ENCODE measurements around the gene SH2D4B. TPM values are rescaled to one million over a fixed set of nuclear protein-coding genes. Genes with fewer than 3 reads are reported as not detected.
A peak's percentile ranks its signal among the peaks of the same experiment; 100 is the strongest.

SH2D4B gene
- total and polyA plus RNA-seq, 8 donors = 0.03 to 0.18 TPM; not detected in 6

GRCh38 chr10:80552151-80552646 lies 14.5 kb downstream of the SH2D4B start:
- H3K9me3 ChIP-seq = no peaks in the 10 kb centered on the region
- no peak overlapping the region for H3K4me3 ChIP-seq
- peaks cover 0 to 11% (median 2%) of the 10 kb centered on the region in 4 donors for H3K4me1 ChIP-seq
- intact Hi-C loops (cut with DNase I; ENCODE audit: low total_unique reads) = no loop called here
- TF ChIP-seq POLR2A (IDR thresholded peaks at IDR 0.05) (no peak), EP300 (IDR thresholded peaks at IDR 0.05) (no peak), POLR2AphosphoS5 (IDR thresholded peaks at IDR 0.05) (peak in 1 of 3 donors; percentile 32), CTCF (IDR thresholded peaks at IDR 0.05) (no peak)
- peak overlapping the region in 2 of 5 donors; percentile 6 to 48 for H3K27ac ChIP-seq
- H3K27me3 ChIP-seq = no peaks in the 10 kb centered on the region
- DNase-seq = peak; percentile 62 to 83
- no peaks in the 10 kb centered on the region for H3K36me3 ChIP-seq
- 9 to 23% (median 21%) methylated on average over 5 of the region's 5 CpGs for WGBS, 5 donors

- WGBS, 5 donors = 78 to 93% (median 89%) methylated on average over 5 of the region's 5 CpGs
- intact Hi-C loops (cut with DNase I; ENCODE audit: low total_unique reads) = no loop called here
- Histone ChIP-seq H3K4me3 (no peak overlapping the region), H3K27me3 (no peaks in the 10 kb centered on the region), H3K4me1 (peaks cover 0 to 11% (median 2%) of the 10 kb centered on the region in 4 donors), H3K27ac (no peak overlapping the region), H3K36me3 (no peaks in the 10 kb centered on the region), H3K9me3 (no peaks in the 10 kb centered on the region)
- DNase-seq = no peak
- TF ChIP-seq POLR2AphosphoS5 (IDR thresholded peaks at IDR 0.05) = no peak
- no peak for TF ChIP-seq POLR2A (IDR thresholded peaks at IDR 0.05)
- no peak for TF ChIP-seq CTCF (IDR thresholded peaks at IDR 0.05)
- TF ChIP-seq EP300 (IDR thresholded peaks at IDR 0.05) = no peak
Measured at GRCh38 chr10:80553436-80553835, 15.7 kb downstream of the SH2D4B start.

- TF ChIP-seq CTCF (IDR thresholded peaks at IDR 0.05) = no peak
- no peak for TF ChIP-seq POLR2A (IDR thresholded peaks at IDR 0.05)
- no peak for TF ChIP-seq EP300 (IDR thresholded peaks at IDR 0.05)
- TF ChIP-seq POLR2AphosphoS5 (IDR thresholded peaks at IDR 0.05) = no peak
- H3K4me1 ChIP-seq = peaks cover 0 to 11% (median 2%) of the 10 kb centered on the region in 4 donors
- DNase-seq = no peak
- H3K27ac ChIP-seq = no peak overlapping the region
- no peaks in the 10 kb centered on the region for H3K27me3 ChIP-seq
- 83 to 87% (median 85%) methylated on average over 5 of the region's 5 CpGs for WGBS, 5 donors
- H3K4me3 ChIP-seq = no peak overlapping the region
- no peaks in the 10 kb centered on the region for H3K9me3 ChIP-seq
- intact Hi-C loops (cut with DNase I; ENCODE audit: low total_unique reads) = no loop called here
- no peaks in the 10 kb centered on the region for H3K36me3 ChIP-seq
Measured at GRCh38 chr10:80554050-80554449, 16.3 kb downstream of the SH2D4B start.

GRCh38 chr10:80555415-80555814 lies 17.7 kb downstream of the SH2D4B start:
- H3K27me3 ChIP-seq = no peaks in the 10 kb centered on the region
- no peaks in the 10 kb centered on the region for H3K36me3 ChIP-seq
- DNase-seq = no peak
- no peak overlapping the region for H3K4me3 ChIP-seq
- H3K9me3 ChIP-seq = no peaks in the 10 kb centered on the region
- TF ChIP-seq POLR2AphosphoS5 (IDR thresholded peaks at IDR 0.05) (no peak), POLR2A (IDR thresholded peaks at IDR 0.05) (no peak), EP300 (IDR thresholded peaks at IDR 0.05) (no peak), CTCF (IDR thresholded peaks at IDR 0.05) (no peak)
- no peak overlapping the region for H3K27ac ChIP-seq
- intact Hi-C loops (cut with DNase I; ENCODE audit: low total_unique reads) = no loop called here
- WGBS, 5 donors = 65 to 75% (median 70%) methylated on average over 5 of the region's 5 CpGs
- peaks cover 0 to 11% (median 2%) of the 10 kb centered on the region in 4 donors for H3K4me1 ChIP-seq
